Stimulated activated CD4-positive, alpha-beta T cell treated with anti-CD3 and anti-CD28 coated beads, Interleukin-4, amount 100 ng/mL, for 24 hours (primary cell): Measurements from ENCODE around the gene OR2Y1.
A peak's percentile ranks its signal among the peaks of the same experiment; 100 is the strongest.
"Not testable (repeated sequence)": the region's sequence is repeated elsewhere in the genome, so short reads cannot be mapped to it uniquely, and the experiment has no call there.

ENCODE experiments used
- DNase-seq: peaks from one replicate; pipeline ENCODE4 v3.0.0-alpha.2; 2020

The OR2Y1 gene, protein sequence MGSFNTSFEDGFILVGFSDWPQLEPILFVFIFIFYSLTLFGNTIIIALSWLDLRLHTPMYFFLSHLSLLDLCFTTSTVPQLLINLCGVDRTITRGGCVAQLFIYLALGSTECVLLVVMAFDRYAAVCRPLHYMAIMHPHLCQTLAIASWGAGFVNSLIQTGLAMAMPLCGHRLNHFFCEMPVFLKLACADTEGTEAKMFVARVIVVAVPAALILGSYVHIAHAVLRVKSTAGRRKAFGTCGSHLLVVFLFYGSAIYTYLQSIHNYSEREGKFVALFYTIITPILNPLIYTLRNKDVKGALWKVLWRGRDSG

DNA sequence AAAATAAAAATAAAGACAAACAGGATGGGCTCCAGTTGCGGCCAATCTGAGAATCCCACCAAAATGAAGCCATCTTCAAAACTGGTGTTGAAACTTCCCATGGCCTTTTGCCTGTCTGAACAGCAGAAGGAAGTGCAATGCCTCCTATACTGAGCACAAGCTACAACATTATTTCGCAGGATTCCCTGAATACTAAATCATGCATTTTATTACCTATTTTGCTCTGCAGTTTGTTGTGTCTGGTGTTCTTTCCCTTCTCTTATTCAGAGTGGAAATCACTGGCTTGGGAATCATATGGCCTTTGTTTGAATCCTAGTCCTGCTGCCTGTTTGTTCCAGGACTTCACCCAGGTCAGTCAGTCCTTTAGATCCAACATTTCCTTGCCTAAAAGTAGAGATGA is at the start of gene OR2Y1:
Gene OR2Y1 (minus strand): TSS at position 101 of the 400 bp plus-strand sequence. CDS start 0 bp downstream, at position 101.
- no peak for DNase-seq

DNA sequence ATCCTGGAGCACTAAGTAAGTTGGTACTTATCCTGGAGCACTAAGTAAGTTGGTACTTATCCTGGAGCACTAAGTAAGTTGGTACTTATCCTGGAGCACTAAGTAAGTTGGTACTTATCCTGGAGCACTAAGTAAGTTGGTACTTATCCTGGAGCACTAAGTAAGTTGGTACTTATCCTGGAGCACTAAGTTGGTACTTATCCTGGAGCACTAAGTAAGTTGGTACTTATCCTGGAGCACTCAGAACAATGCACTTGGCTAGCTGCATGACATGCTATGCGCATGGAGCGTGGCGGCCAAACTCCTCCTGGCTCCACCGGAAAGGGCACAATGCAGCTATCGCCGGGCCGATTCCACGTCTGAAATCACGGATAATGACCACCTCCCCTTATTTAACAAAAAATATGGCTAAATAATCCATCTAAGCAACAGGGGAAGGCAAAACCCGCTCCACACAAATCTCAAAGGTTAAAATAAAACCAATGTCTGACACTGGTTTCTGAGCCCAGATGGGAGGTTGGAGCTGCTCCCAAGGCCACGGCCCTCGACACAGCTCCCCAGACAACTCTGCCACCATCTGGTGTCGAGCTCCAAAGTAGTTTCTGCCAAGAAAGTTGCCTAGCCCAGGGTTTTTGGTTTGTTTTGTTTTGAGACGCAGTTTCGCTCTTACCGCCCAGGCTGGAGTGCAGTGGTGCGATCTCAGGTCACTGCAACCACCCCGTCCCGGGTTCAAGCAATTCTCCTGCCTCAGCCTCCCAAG is 49.0 kb upstream of the OR2Y1 start:
- DNase-seq, result not testable (repeated sequence)

DNA sequence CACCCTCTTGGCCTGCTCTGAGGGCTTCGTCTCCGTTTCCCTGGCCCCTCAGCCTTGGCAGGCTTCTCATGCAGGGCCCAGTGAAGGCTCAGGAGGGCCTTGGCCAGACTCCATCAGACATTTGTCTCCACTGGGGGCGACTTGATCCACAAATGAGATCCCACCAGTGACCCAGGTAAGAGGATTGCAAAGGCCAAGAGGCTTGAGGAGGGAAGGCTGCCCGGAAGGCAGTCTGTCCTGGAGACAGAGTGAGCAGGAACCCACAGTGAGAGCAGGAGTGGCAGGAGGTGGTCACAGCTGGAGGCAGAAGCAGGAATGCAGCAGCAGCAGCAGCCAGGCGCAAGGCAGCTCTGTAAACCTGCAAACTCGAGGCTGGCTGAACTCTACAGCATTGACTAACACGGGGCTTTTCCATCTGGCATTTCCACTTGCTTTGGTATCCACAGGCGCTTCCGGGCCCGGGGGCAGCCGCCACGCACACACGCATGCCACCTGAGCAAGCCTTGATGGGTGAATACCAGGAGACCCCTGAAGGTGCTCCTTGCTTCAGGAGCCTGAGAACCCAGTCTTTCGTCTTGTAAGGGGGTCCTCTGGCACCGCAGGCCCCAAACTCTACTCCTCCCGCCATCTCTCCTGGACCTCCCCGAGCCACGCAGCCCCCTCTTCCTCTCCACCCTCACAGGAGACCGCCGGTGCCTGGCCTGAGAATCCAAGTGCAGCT is 48.0 kb upstream of the OR2Y1 start:
- no peak for DNase-seq

DNA sequence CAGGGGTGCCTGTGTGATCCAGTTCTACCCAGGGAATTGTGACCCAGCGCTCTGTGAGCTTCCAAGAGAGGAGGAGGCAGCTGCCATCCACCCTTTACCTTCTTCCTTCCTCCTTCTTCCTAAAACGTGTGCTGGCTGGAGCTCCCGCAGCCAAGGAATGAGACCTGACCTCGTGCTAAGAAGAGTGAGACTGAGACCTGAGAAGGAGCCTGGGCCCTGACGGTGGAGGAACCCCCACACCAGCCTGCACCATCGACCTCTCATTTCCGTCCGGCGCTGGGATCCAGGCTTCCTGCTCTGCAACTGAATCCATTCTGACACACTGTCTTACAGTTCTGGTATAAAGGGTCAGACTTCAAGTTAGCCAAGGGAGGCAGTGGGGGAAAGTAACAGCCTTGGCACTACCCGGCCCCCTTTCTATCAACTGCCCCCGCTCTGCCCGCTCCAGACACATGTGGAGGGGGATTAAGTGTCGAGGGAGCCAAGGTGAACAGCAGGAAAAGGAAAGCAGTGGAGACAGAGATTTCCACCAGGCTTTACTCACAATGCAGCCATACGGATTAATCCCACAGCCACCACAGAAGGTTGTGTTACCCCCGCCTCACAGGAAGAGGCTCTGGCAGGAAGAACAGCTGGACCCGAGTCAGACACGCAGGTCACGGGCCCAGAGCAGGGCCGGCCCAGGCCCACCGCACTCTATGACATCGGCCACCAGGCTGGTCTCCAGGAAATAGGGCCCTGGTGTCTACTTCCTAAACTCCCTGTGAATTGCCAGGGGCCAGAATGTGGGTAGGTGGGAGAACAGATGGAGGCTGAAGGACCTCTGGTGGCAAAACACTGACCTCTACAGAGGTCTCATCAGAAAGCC is 46.9 kb upstream of the OR2Y1 start:
- no peak for DNase-seq

GRCh38 chr5:180785794-180786221 is 46.0 kb upstream of the OR2Y1 start:
- DNase-seq, result no peak

GRCh38 chr5:180785121-180785781 is 45.4 kb upstream of the OR2Y1 start:
- DNase-seq, result no peak

DNA sequence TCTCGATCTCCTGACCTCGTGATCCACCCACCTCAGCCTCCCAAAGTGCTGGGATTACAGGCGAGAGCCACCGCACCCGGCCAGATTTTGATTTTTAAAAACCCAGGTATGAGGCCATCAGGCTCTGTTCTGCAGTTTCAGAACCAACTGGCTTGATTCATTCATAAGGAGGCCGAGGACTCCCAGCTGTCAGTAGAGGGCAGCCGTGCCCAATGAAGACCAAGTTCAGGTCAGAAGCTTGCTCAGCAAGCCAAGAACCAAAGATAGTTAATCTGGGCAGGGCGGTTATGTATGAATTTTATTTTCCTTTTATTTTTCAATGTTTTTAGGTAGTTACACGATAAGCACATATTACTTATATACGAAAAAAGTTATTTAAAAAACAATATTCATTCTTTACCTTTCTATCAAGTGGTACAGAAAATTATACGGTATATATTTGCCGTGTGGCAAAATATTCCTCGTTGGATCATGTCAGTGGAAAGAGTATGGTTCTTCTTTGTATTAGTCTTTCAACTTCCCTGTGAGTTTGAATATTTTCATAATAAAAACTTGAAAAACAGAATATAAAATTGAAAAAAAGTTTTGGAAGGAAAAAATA is 44.7 kb upstream of the OR2Y1 start:
- peak; percentile 76 for DNase-seq

GRCh38 chr5:180783340-180784052 is 43.6 kb upstream of the OR2Y1 start:
- no peak for DNase-seq

GRCh38 chr5:180782748-180783147 is 42.9 kb upstream of the OR2Y1 start:
- DNase-seq, result no peak

- not testable (repeated sequence) for DNase-seq
Measured at GRCh38 chr5:180781900-180782326, 42.1 kb upstream of the OR2Y1 start.

DNA sequence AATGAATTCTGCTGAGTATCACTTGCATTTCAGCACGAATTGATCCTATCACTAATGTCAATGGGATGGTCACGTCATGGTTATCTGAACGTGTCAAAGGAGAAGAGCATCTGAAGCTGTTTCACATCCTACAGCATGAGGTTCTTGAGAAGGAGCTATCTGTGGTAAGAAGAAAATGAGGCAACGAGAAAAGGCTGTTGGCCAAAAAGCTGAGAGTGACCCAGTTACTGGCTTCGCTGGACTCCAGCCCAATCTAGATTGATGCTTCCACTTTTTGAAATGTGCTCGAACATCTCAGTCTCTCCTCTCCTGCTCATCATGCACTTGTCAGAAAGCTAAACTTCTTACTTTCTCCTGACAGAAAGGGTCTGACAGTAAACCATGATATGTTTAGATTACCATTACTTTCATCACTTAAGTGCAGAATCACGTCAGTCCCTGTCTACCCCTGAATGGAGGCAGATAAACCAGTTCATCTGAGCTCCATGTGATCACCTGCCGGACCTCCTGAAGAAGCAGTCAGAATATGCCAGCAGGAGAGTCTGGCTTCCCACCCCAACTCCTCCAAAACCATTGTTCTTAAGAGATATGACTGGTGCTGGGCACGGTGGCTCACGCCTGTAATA is 40.2 kb upstream of the OR2Y1 start:
- no peak for DNase-seq

DNA sequence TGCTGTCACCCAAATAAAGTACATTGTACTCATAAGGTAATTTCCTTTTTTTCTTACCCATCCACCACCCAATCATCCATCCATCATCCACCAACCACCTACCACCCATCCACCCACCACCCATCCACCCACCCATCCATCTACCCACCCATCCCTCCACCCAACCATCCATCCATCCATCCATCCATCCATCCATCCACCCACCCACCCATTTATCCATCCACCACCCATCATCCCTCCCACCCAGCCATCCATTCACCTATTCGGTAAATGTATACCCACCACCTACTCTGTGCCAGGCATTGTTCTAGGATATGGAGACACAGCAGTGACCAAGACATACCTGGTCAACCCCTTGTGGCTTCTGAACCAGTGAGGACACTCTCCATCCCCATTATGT is 37.6 kb upstream of the OR2Y1 start:
- no peak for DNase-seq

- no peak for DNase-seq
Measured at GRCh38 chr5:180776376-180776775, 36.5 kb upstream of the OR2Y1 start.

- DNase-seq, result no peak
Measured at GRCh38 chr5:180775624-180776023, 35.8 kb upstream of the OR2Y1 start.

- DNase-seq, result no peak
Measured at GRCh38 chr5:180771839-180772238, 32.0 kb upstream of the OR2Y1 start.

- no peak for DNase-seq
Measured at GRCh38 chr5:180769821-180770220, 30.0 kb upstream of the OR2Y1 start.

DNA sequence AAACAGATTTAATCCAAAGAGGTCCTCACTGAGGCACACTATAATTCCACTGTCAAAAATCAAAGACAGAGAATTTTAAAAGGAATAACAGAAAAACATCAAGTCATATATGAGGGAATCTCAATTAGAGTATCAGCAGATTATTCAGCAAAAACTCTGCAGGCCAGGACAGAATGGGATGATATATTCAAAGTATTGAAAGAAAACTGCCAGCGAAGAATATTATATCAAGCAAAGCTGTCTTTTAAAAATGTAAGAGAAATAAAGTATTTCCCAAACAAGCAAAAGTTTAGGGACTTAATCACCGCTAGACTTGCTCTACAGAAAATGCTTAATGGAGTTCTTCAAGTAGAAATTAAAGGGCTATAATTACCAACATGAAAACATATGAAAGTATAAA is 15.7 kb upstream of the OR2Y1 start:
- no peak for DNase-seq

DNA sequence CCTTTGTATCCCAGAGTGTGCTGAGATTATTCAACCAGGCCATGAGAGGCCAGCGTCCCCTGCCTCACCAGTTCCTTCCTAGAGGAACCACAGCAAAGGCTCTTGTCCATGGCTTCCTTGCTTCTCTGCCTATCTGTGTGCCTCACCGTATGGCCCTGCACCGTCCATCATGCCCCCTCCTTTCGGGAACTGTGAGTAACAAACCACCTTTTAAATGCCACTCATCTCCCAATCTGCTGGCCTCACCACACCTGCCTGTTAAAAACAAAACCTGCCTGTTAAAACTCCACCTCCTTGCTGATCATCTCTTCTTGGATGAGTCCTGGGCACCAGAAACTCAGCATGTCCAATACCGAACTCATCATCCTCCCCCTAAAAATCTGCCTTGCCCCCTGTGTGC is 4.4 kb upstream of the OR2Y1 start:
- no peak for DNase-seq

- no peak for DNase-seq
Measured at GRCh38 chr5:180742727-180743126, 2.9 kb upstream of the OR2Y1 start.

DNA sequence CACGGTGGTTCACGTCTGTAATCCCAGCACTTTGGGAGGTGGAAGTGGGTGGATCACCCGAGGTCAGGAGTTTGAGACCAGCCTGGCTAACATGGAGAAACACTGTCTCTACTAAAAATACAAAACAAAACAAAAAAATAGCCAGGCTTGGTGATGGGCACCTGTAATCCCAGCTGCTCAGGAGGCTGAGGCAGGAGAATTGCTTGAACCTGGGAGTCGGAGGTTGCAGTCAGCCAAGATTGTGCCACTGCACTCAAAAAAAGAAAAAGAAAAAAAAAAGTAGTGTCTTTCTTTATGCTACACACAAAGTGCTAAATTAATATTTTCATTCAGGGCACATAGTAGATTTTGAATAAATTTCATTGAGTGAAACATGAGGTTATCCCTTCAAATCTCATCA is 1.1 kb upstream of the OR2Y1 start:
- DNase-seq, result not testable (repeated sequence)
